SK-N-MC (cell line): ENCODE data around the gene HOXA6.

Source experiments
- EZH2 ChIP-seq: fragments of 200-600 bp; sonication (generic); IDR thresholded peaks from one replicate; pipeline ENCODE4 v1.6.1; 2017; ENCODE audit warnings: antibody characterized with exemption
- FOXP2 ChIP-seq: optimal IDR thresholded peaks from 2 replicates; pipeline ENCODE3; 2011; ENCODE audit warnings: mild to moderate bottlenecking, moderate library complexity; ENCODE audit not compliant: insufficient read depth; ENCODE audit errors: extremely low read length, control extremely low read depth
- POLR2AphosphoS5 ChIP-seq: IDR thresholded peaks from 2 replicates; pipeline ENCODE4 v1.6.1; 2012; ENCODE audit warnings: mild to moderate bottlenecking, low read depth, low read length, borderline replicate concordance

DNA sequence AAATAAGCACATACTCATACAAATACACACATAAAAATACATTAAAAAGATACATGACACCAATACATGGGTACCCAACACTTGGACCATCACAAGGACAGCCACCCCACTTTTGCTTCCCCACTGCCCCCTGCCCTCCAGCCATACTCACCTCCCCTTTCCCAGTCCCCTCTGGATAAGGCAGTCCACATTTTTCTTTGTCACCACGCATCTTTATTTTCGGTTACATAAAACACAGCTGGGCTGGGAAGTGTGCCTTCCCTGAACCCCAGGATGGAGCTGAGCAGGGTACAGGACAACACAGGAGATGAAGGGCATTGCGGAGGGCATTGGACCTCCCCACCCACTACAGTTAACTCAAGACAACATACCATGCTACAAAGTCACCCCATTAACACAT is 6.0 kb upstream of the HOXA6 start:
- TF ChIP-seq POLR2AphosphoS5 = no peak
- no peak for TF ChIP-seq EZH2
- TF ChIP-seq FOXP2 = no peak
